IMR-90 (cell line): ENCODE results near the gene PEAK1. TPM values are rescaled to one million over a fixed set of nuclear protein-coding genes. Genes with fewer than 3 reads are reported as not detected.

ENCODE experiments used
- ATAC-seq: fragments of 200-7000 bp; cut with Tn5 transposase; 2 replicates; pipeline ENCODE4 v1.9.1; 2020; ENCODE audit warnings: low read depth, mild to moderate bottlenecking, moderate library complexity
- BruUV-seq: library from RNA; stranded (reverse); fragments of 400-500 nt; replicated peaks from 2 replicates; lab custom pipeline; 2021; lab: Mats Ljungman, UMichigan
- CTCF ChIA-PET: fragments of 300-600 bp; formaldehyde crosslinking; extraction: SDS; loops from one replicate; lab custom pipeline; 2021; ENCODE audit warnings: antibody characterized with exemption; lab: Yijun Ruan, JAX
- POLR2A ChIA-PET: fragments of 300-600 bp; sonication (Branson Sonifier 250); formaldehyde crosslinking; loops from one replicate; lab custom pipeline; 2022; ENCODE audit warnings: antibody characterized with exemption; ENCODE audit not compliant: unreplicated experiment; lab: Charles Lee
- DNase-seq: peaks from one replicate; pipeline ENCODE4 v3.0.0; 2013
- H2AFZ ChIP-seq: replicated peaks from 2 replicates; pipeline ENCODE3; 2013; ENCODE audit warnings: low read length, mild to moderate bottlenecking; ENCODE audit not compliant: poor library complexity
- H2AK5ac ChIP-seq: 2 replicates; pipeline ENCODE4 v1.6.1; 2013; ENCODE audit warnings: low read depth, low read length, inconsistent platforms
- H2AK9ac ChIP-seq: replicated peaks from 2 replicates; pipeline ENCODE3; 2013; ENCODE audit warnings: mild to moderate bottlenecking, low read depth, low read length, moderate library complexity; ENCODE audit not compliant: poor library complexity
- H2BK120ac ChIP-seq: 2 replicates; pipeline ENCODE4 v1.6.1; 2013; ENCODE audit warnings: low read depth, low read length, inconsistent platforms
- H2BK15ac ChIP-seq: 3 replicates; pipeline ENCODE4 v1.6.1; 2013; ENCODE audit warnings: low read depth, low read length, inconsistent platforms
- H2BK20ac ChIP-seq: 2 replicates; pipeline ENCODE4 v1.6.1; 2013; ENCODE audit warnings: low read depth, mild to moderate bottlenecking, inconsistent platforms, low read length, moderate library complexity
- H2BK5ac ChIP-seq: 2 replicates; pipeline ENCODE4 v1.6.1; 2013; ENCODE audit warnings: mild to moderate bottlenecking, low read depth, low read length, inconsistent platforms; ENCODE audit not compliant: poor library complexity, severe bottlenecking
- H3K14ac ChIP-seq: replicated peaks from 2 replicates; pipeline ENCODE4 v1.6.1; 2013; ENCODE audit warnings: low read depth, low read length, inconsistent platforms
- H3K18ac ChIP-seq: 2 replicates; pipeline ENCODE4 v1.6.1; 2013; ENCODE audit warnings: low read depth, low read length, control low read depth
- H3K23ac ChIP-seq: 2 replicates; pipeline ENCODE4 v1.6.1; 2013; ENCODE audit warnings: low read depth, low read length, inconsistent platforms
- H3K27ac ChIP-seq: 2 replicates; pipeline ENCODE4 v1.5.1; 2013; ENCODE audit warnings: mild to moderate bottlenecking, control low read depth, low read length; ENCODE audit not compliant: insufficient read depth
- H3K27me3 ChIP-seq: 2 replicates; pipeline ENCODE4 v1.6.1; 2013; ENCODE audit warnings: low read length; ENCODE audit not compliant: control insufficient read depth, insufficient read depth
- H3K36me3 ChIP-seq: 2 replicates; pipeline ENCODE4 v1.6.1; 2013; ENCODE audit warnings: low read length, mixed read lengths; ENCODE audit not compliant: control insufficient read depth, insufficient read depth
- H3K4ac ChIP-seq: 2 replicates; pipeline ENCODE4 v1.6.1; 2013; ENCODE audit warnings: low read depth, low read length, inconsistent platforms
- H3K4me1 ChIP-seq: 2 replicates; pipeline ENCODE4 v1.6.1; 2013; ENCODE audit warnings: low read length, mixed read lengths; ENCODE audit not compliant: control insufficient read depth, insufficient read depth
- H3K4me2 ChIP-seq: 2 replicates; pipeline ENCODE4 v1.6.1; 2013; ENCODE audit warnings: low read depth, mild to moderate bottlenecking, control low read depth, low read length, moderate library complexity
- H3K4me3 ChIP-seq: 2 replicates; pipeline ENCODE4 v1.5.1; 2013; ENCODE audit warnings: low read depth, mild to moderate bottlenecking, control low read depth, low read length, moderate library complexity; ENCODE audit not compliant: insufficient read depth
- H3K56ac ChIP-seq: 2 replicates; pipeline ENCODE4 v1.6.1; 2013; ENCODE audit warnings: low read length, inconsistent platforms; ENCODE audit not compliant: insufficient read depth; ENCODE audit errors: extremely low read depth
- H3K79me1 ChIP-seq, 2 experiments: 2 replicates each; pipeline ENCODE4 v1.6.1; 2013; ENCODE audit warnings: low read length in 2 of 2, inconsistent platforms in 1 of 2, low read depth in 1 of 2
- H3K9ac ChIP-seq: 2 replicates; pipeline ENCODE4 v1.6.1; 2013; ENCODE audit warnings: low read depth, low read length, control low read depth
- H3K9me1 ChIP-seq: 2 replicates; pipeline ENCODE4 v1.6.1; 2013; ENCODE audit warnings: low read length, inconsistent platforms; ENCODE audit not compliant: insufficient read depth
- H3K9me3 ChIP-seq: 2 replicates; pipeline ENCODE4 v1.6.1; 2013; ENCODE audit warnings: low read length; ENCODE audit not compliant: control insufficient read depth, insufficient read depth
- H4K20me1 ChIP-seq: 2 replicates; pipeline ENCODE4 v1.6.1; 2013; ENCODE audit warnings: low read length, inconsistent platforms; ENCODE audit not compliant: insufficient read depth
- H4K5ac ChIP-seq: 2 replicates; pipeline ENCODE4 v1.6.1; 2013; ENCODE audit warnings: mild to moderate bottlenecking, low read depth, low read length, control low read depth
- H4K8ac ChIP-seq, 2 experiments: 2 replicates each; pipeline ENCODE4 v1.6.1; 2013; ENCODE audit warnings: low read depth in 2 of 2, low read length in 2 of 2, control low read depth in 1 of 2, inconsistent platforms in 1 of 2
- H4K91ac ChIP-seq: 2 replicates; pipeline ENCODE4 v1.6.1; 2013; ENCODE audit warnings: low read depth, low read length, inconsistent platforms; ENCODE audit not compliant: insufficient read depth
- BHLHE40 ChIP-seq: fragments of 150-350 bp; IDR thresholded peaks from 2 replicates; pipeline ENCODE4 v1.6.1; 2016; ENCODE audit warnings: mild to moderate bottlenecking, low read depth, low read length
- CEBPB ChIP-seq: IDR thresholded peaks from 2 replicates; pipeline ENCODE4 v1.6.1; 2012; ENCODE audit warnings: low read depth, low read length, improper control_type of control experiment
- CHD1 ChIP-seq: IDR thresholded peaks from 2 replicates; pipeline ENCODE4 v1.6.1; 2012; ENCODE audit warnings: low read depth, low read length, improper control_type of control experiment
- CTCF ChIP-seq: conservative IDR thresholded peaks from 2 replicates; pipeline ENCODE4 v1.5.1; 2012; ENCODE audit warnings: mild to moderate bottlenecking, low read depth, low read length, improper control_type of control experiment
- ELK1 ChIP-seq: fragments of 150-350 bp; IDR thresholded peaks from 2 replicates; pipeline ENCODE4 v1.6.1; 2016; ENCODE audit warnings: low read depth, mild to moderate bottlenecking, low read length, moderate library complexity, borderline replicate concordance
- FOS ChIP-seq: fragments of 150-350 bp; IDR thresholded peaks from 2 replicates; pipeline ENCODE4 v1.6.1; 2016; ENCODE audit warnings: low read depth, low read length
- MAFK ChIP-seq: IDR thresholded peaks from 2 replicates; pipeline ENCODE4 v1.6.1; 2012; ENCODE audit warnings: low read depth, low read length, improper control_type of control experiment
- MAZ ChIP-seq: IDR thresholded peaks from 2 replicates; pipeline ENCODE4 v1.6.1; 2012; ENCODE audit warnings: low read depth, mild to moderate bottlenecking, low read length, improper control_type of control experiment, moderate library complexity, borderline replicate concordance
- MXI1 ChIP-seq: IDR thresholded peaks from 2 replicates; pipeline ENCODE4 v1.6.1; 2012; ENCODE audit warnings: low read depth, mild to moderate bottlenecking, low read length, moderate library complexity, borderline replicate concordance
- NFE2L2 ChIP-seq: fragments of 150-350 bp; IDR thresholded peaks from 2 replicates; pipeline ENCODE4 v1.6.1; 2016; ENCODE audit warnings: low read depth, mild to moderate bottlenecking, low read length
- POLR2A ChIP-seq: IDR thresholded peaks from 2 replicates; pipeline ENCODE4 v1.6.1; 2012; ENCODE audit warnings: mild to moderate bottlenecking, low read depth, low read length
- RAD21 ChIP-seq: IDR thresholded peaks from 2 replicates; pipeline ENCODE4 v1.6.1; 2012; ENCODE audit warnings: low read length, improper control_type of control experiment
- RCOR1 ChIP-seq: IDR thresholded peaks from 2 replicates; pipeline ENCODE4 v1.6.1; 2012; ENCODE audit warnings: mild to moderate bottlenecking, low read length, improper control_type of control experiment; ENCODE audit not compliant: insufficient replicate concordance
- RFX5 ChIP-seq: IDR thresholded peaks from 2 replicates; pipeline ENCODE4 v1.8.0; 2012; ENCODE audit warnings: low read depth, mild to moderate bottlenecking, low read length, moderate library complexity
- SMC3 ChIP-seq: fragments of 150-350 bp; IDR thresholded peaks from 2 replicates; pipeline ENCODE4 v1.6.1; 2016; ENCODE audit warnings: low read depth, mild to moderate bottlenecking, antibody characterized with exemption, low read length, moderate library complexity
- USF2 ChIP-seq: fragments of 150-350 bp; IDR thresholded peaks from 2 replicates; pipeline ENCODE4 v1.6.1; 2017; ENCODE audit warnings: mild to moderate bottlenecking, antibody characterized with exemption, low read length, low read depth
- WGBS, 2 experiments: methylation state at CpG; one replicate each; pipeline versions ENCODE4 v1.1.5 to v1.1.7; 2013; ENCODE audit warnings: missing lambda C conversion rate in 2 of 2; ENCODE audit not compliant: insufficient read length in 1 of 2; ENCODE audit errors: extremely low coverage in 2 of 2; 5-methylcytosine and 5-hydroxymethylcytosine counted together
- dilution Hi-C: fragments of 300-500 bp; cut with HindIII; formaldehyde crosslinking; loops from one replicate; pipeline ENCODE4 v1.14.3; 2018; ENCODE audit warnings: low sequenced_read_pairs; ENCODE audit not compliant: unreplicated experiment
- in situ Hi-C: fragments of 300-500 bp; cut with MboI; formaldehyde crosslinking; loops from 3 replicates; pipeline ENCODE4 v1.14.3; 2019; ENCODE audit warnings: low sequenced_read_pairs, inconsistent platforms, mixed read lengths
- intact Hi-C: fragments of 100-400 bp; cut with micrococcal nuclease; formaldehyde crosslinking; loops from 2 replicates; pipeline ENCODE4 v1.10.0; 2022
- polyA plus RNA-seq, 3 experiments: library from polyadenylated mRNA; depleted of rRNA; stranded (reverse); fragments of >200 nt; gene quantifications; 2 replicates each; pipeline ENCODE4 v1.2.3, GENCODE V29; 2012; ENCODE audit warnings: low replicate concordance in 1 of 3
- total RNA-seq: library from RNA; depleted of rRNA; stranded (reverse); fragments of >200 nt; gene quantifications from 2 replicates; pipeline ENCODE4 v1.2.3, GENCODE V29; 2012

The PEAK1 gene
- total and polyA plus RNA-seq, 2 of the 4 experiments (the other 2 are of a cell fraction) = 21.5 to 43.9 TPM

GRCh38 chr15:77143191-77143590, 276.7 kb downstream of the PEAK1 start:
- H3K4me1 ChIP-seq = peaks cover 25% of the 10 kb centered on the region
- intact Hi-C loops = no loop called here
- no peak for ATAC-seq
- H3K4ac ChIP-seq = peak overlapping the region; percentile 99
- H3K4me2 ChIP-seq = 0 out of 2 replicates have a peak overlapping the region, but pooled peaks have one; percentile 11
- H2BK5ac ChIP-seq = peak overlapping the region; percentile 100
- H2AK9ac ChIP-seq = peak overlapping the region; percentile 6
- BruUV-seq = no TSS peak
- dilution Hi-C loops = no loop called here
- H3K79me1 ChIP-seq = peaks cover 27 to 45% of the 10 kb centered on the region in 2 experiments
- H4K91ac ChIP-seq = peak overlapping the region; percentile 99
- peak overlapping the region; percentile 98 for H3K56ac ChIP-seq
- peak overlapping the region; percentile 98 for H2BK120ac ChIP-seq
- H3K9me3 ChIP-seq = no peaks in the 10 kb centered on the region
- H3K18ac ChIP-seq = peak overlapping the region; percentile 100
- TF ChIP-seq FOS (no peak), CTCF (no peak), ELK1 (no peak), MAFK (no peak), SMC3 (no peak), MXI1 (no peak), CHD1 (no peak), RFX5 (no peak), BHLHE40 (no peak), RAD21 (no peak), NFE2L2 (no peak), USF2 (no peak), CEBPB (no peak), RCOR1 (no peak), MAZ (no peak), POLR2A (no peak)
- peak overlapping the region; percentile 92 for H2AK5ac ChIP-seq
- H2BK20ac ChIP-seq = peak overlapping the region; percentile 99
- no peak overlapping the region for H2AFZ ChIP-seq
- H2BK15ac ChIP-seq = peak overlapping the region; percentile 97; the same call in 2 of the 3 replicates
- H3K14ac ChIP-seq = peak overlapping the region; percentile 98
- no peaks in the 10 kb centered on the region for H3K27me3 ChIP-seq
- CTCF ChIA-PET = no interaction called here
- no peak overlapping the region for H3K9ac ChIP-seq
- 0 out of 2 replicates have a peak, but pooled peaks cover 3% of the 10 kb centered on the region for H3K36me3 ChIP-seq
- peak overlapping the region; percentile 100 for H3K27ac ChIP-seq
- H3K23ac ChIP-seq = peak overlapping the region; percentile 95
- WGBS, 2 experiments = 100% methylated on average over 7 of the region's 7 CpGs; no CpG with 5 or more reads in 1 of the 2 experiments
- POLR2A ChIA-PET = interaction anchor here (0.6 kb wide), 1 partner anchor 298 kb away, joined by 5 read pairs; no protein-coding TSS in a partner anchor
- H3K9me1 ChIP-seq = peaks cover 9% of the 10 kb centered on the region
- no peak overlapping the region for H3K4me3 ChIP-seq
- H4K5ac ChIP-seq = peak overlapping the region; percentile 94
- in situ Hi-C loops = no loop called here
- peak overlapping the region; percentile 91 to 99 for H4K8ac ChIP-seq
- peaks cover 5% of the 10 kb centered on the region; the same call in 1 of the 2 replicates for H4K20me1 ChIP-seq
- DNase-seq = no peak
